ENCODE results near the gene PTPRK.

- TF ChIP-seq CTCF (IDR thresholded peaks at IDR 0.05) = no peak
- TF ChIP-seq EZH2 (IDR thresholded peaks at IDR 0.05; ENCODE audit: borderline replicate concordance, insufficient read depth, low read depth, low read length, poor library complexity, severe bottlenecking) = no peak
Observed at GRCh38 chr6:127949251-127949650, 571.1 kb downstream of the PTPRK start.
